ENCODE results near the gene BTNL9.

Gene BTNL9

DNA sequence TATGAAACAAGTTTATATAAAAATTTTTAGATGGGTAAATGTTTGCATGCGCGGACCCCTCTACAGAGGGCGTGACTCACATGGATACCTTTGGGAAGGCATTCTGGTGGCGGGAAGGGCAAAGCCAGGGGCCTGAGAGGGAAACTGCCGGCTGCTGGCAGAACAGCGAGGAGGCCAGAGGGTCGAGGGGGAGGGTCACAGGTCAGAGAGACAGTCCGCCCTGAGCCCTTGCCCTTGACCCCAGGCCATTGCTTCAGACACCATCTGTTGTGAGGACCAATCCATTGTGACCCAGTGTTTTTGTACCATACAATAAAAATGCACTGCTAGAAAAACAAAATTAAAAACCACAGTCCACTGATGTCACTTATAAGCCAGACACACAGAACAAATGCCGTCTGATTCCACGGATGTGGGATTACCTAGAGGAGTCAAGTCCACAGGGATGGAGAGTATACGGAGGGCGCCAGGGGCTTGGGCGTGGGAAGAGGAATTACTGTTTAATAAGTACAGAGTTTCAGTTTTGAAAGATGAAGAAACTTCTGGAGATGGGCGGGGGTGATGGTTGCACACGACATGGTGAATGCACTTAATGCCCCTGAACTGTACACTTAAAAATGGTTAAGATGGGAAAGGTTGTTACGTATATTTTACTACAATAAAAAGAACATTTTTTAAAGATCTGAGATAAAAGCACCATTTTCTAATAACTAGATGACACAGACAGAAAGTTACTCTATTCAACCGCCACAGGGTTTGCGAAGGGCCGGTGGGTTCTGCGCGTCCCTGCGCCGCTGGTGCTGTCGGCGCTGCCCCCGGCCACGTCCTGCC is 12.0 kb downstream of the BTNL9 start:
- TF ChIP-seq POLR2AphosphoS5 (IDR thresholded peaks at IDR 0.05; ENCODE audit: low read depth, low read length) (no peak), SIN3A (IDR thresholded peaks at IDR 0.05; ENCODE audit: borderline replicate concordance, insufficient read depth, low read length) (no peak), TAF1 (IDR thresholded peaks at IDR 0.05; ENCODE audit: borderline replicate concordance, insufficient read depth, low read length) (no peak), FOXP2 (optimal IDR thresholded peaks at IDR 0.05; ENCODE audit: borderline replicate concordance, extremely low read depth, extremely low read length, insufficient read depth) (no peak)
- TF ChIP-seq, protein P1, sequence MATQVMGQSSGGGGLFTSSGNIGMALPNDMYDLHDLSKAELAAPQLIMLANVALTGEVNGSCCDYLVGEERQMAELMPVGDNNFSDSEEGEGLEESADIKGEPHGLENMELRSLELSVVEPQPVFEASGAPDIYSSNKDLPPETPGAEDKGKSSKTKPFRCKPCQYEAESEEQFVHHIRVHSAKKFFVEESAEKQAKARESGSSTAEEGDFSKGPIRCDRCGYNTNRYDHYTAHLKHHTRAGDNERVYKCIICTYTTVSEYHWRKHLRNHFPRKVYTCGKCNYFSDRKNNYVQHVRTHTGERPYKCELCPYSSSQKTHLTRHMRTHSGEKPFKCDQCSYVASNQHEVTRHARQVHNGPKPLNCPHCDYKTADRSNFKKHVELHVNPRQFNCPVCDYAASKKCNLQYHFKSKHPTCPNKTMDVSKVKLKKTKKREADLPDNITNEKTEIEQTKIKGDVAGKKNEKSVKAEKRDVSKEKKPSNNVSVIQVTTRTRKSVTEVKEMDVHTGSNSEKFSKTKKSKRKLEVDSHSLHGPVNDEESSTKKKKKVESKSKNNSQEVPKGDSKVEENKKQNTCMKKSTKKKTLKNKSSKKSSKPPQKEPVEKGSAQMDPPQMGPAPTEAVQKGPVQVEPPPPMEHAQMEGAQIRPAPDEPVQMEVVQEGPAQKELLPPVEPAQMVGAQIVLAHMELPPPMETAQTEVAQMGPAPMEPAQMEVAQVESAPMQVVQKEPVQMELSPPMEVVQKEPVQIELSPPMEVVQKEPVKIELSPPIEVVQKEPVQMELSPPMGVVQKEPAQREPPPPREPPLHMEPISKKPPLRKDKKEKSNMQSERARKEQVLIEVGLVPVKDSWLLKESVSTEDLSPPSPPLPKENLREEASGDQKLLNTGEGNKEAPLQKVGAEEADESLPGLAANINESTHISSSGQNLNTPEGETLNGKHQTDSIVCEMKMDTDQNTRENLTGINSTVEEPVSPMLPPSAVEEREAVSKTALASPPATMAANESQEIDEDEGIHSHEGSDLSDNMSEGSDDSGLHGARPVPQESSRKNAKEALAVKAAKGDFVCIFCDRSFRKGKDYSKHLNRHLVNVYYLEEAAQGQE (IDR thresholded peaks at IDR 0.05; ENCODE audit: insufficient read depth in 1 of 2, low read depth in 2 of 2, low read length in 2 of 2), result no peak

- TF ChIP-seq SIN3A (IDR thresholded peaks at IDR 0.05; ENCODE audit: borderline replicate concordance, insufficient read depth, low read length) (no peak), TAF1 (IDR thresholded peaks at IDR 0.05; ENCODE audit: borderline replicate concordance, insufficient read depth, low read length) (no peak), POLR2AphosphoS5 (IDR thresholded peaks at IDR 0.05; ENCODE audit: low read depth, low read length) (no peak), FOXP2 (optimal IDR thresholded peaks at IDR 0.05; ENCODE audit: borderline replicate concordance, extremely low read depth, extremely low read length, insufficient read depth) (no peak)
- TF ChIP-seq, protein P1 (IDR thresholded peaks at IDR 0.05; ENCODE audit: insufficient read depth in 1 of 2, low read depth in 2 of 2, low read length in 2 of 2), result no peak
These were observed 12.8 kb downstream of the BTNL9 start for GRCh38 chr5:181052672-181053487.

GRCh38 chr5:181053488-181054121 is 13.5 kb downstream of the BTNL9 start:
- TF ChIP-seq, protein P1 (IDR thresholded peaks at IDR 0.05; ENCODE audit: insufficient read depth in 1 of 2, low read depth in 2 of 2, low read length in 2 of 2), result no peak
- no peak for TF ChIP-seq TAF1 (IDR thresholded peaks at IDR 0.05; ENCODE audit: borderline replicate concordance, insufficient read depth, low read length)

GRCh38 chr5:181054138-181054537 is 14.1 kb downstream of the BTNL9 start:
- TF ChIP-seq SIN3A (IDR thresholded peaks at IDR 0.05; ENCODE audit: borderline replicate concordance, insufficient read depth, low read length) (no peak), TAF1 (IDR thresholded peaks at IDR 0.05; ENCODE audit: borderline replicate concordance, insufficient read depth, low read length) (no peak), POLR2AphosphoS5 (IDR thresholded peaks at IDR 0.05; ENCODE audit: low read depth, low read length) (no peak), FOXP2 (optimal IDR thresholded peaks at IDR 0.05; ENCODE audit: borderline replicate concordance, extremely low read depth, extremely low read length, insufficient read depth) (no peak)
- TF ChIP-seq, protein P1 (IDR thresholded peaks at IDR 0.05; ENCODE audit: insufficient read depth in 1 of 2, low read depth in 2 of 2, low read length in 2 of 2), result no peak
